ENCODE measurements around the gene AFAP1L1.

- TF ChIP-seq CTCF (IDR thresholded peaks at IDR 0.05) (no peak), EZH2phosphoT487 (IDR thresholded peaks at IDR 0.05) (no peak)
Observed at GRCh38 chr5:149301049-149301743, 29.5 kb downstream of the AFAP1L1 start.

All from neural progenitor cell (in vitro differentiated cells).